Loucy (cell line): ENCODE measurements around the gene PRXL2A.

Experiments
- CTCF ChIP-seq: fragments of 200-600 bp; sonication (generic); conservative IDR thresholded peaks from 2 replicates; pipeline ENCODE4 v1.5.1; 2014; ENCODE audit warnings: mild to moderate bottlenecking, antibody characterized with exemption, low read length
- EZH2phosphoT487 ChIP-seq: fragments of 200-600 bp; IDR thresholded peaks from 2 replicates; pipeline ENCODE4 v1.6.1; 2018; ENCODE audit warnings: antibody characterized with exemption, mild to moderate bottlenecking, moderate library complexity, borderline replicate concordance

- no peak for TF ChIP-seq CTCF
- TF ChIP-seq EZH2phosphoT487, result no peak
Observed at GRCh38 chr10:80427541-80427940, 19.2 kb downstream of the PRXL2A start.
